ENCODE data around the gene MEAK7. TPM values are rescaled to one million over a fixed set of nuclear protein-coding genes. Genes with fewer than 3 reads are reported as not detected.

MEAK7 gene
- total and polyA plus RNA-seq, 2 of the 8 experiments (the other 6 are each of a cell fraction or from before 2014, with no cell fraction given), result 9.6 to 19.6 TPM

GRCh38 chr16:84537491-84538151, 33.2 kb upstream of the MEAK7 start:
- Histone ChIP-seq H2AFZ (ENCODE audit: low read length) (no peak overlapping the region), H3K27me3 (replicated peaks in 1 of 4; ENCODE audit: control insufficient read depth in 3 of 4, extremely low read depth in 1 of 4, insufficient read depth in 3 of 4, low read length in 3 of 4) (no peaks in the 10 kb centered on the region), H3K36me3 (ENCODE audit: control insufficient read depth in 2 of 4, insufficient read depth in 4 of 4, low read length in 3 of 4) (no peaks in the 10 kb centered on the region), H2BK20ac (ENCODE audit: low read length) (no peak overlapping the region), H4K91ac (replicated peaks; ENCODE audit: insufficient read length, low read length) (no peak overlapping the region), H3K4me3 (ENCODE audit: extremely low read depth in 1 of 4, insufficient read depth in 2 of 4, low read depth in 3 of 4, low read length in 4 of 4) (no peak overlapping the region), H2BK15ac (ENCODE audit: low read length) (no peak overlapping the region), H2AK5ac (ENCODE audit: low read depth, low read length) (no peak overlapping the region), H3K4me2 (ENCODE audit: insufficient read depth in 1 of 2, low read depth in 2 of 2, low read length in 2 of 2) (no peak overlapping the region), H3K9me3 (ENCODE audit: insufficient read depth in 2 of 2, low read depth in 1 of 2, low read length in 1 of 2) (no peaks in the 10 kb centered on the region), H2BK5ac (ENCODE audit: low read depth, low read length) (no peak overlapping the region), H3K23me2 (ENCODE audit: low read depth, low read length) (no peaks in the 10 kb centered on the region), H2BK120ac (replicated peaks; ENCODE audit: low read depth, low read length) (no peak overlapping the region), H3K4me1 (replicated peaks in 1 of 4; ENCODE audit: control insufficient read depth in 3 of 4, insufficient read depth in 4 of 4, low read length in 3 of 4) (peaks cover 9 to 20% (median 12%) of the 10 kb centered on the region in 4 experiments), H3K4ac (replicated peaks; ENCODE audit: insufficient read length, low read depth, low read length) (no peak overlapping the region), H3K27ac (ENCODE audit: low read depth, low read length) (no peak overlapping the region), H2BK12ac (ENCODE audit: low read depth, low read length) (no peak overlapping the region), H3K18ac (ENCODE audit: extremely low read depth, low read length) (no peak overlapping the region), H4K8ac (ENCODE audit: extremely low read depth, insufficient read depth, low read length) (no peak overlapping the region), H3K79me2 (ENCODE audit: control insufficient read depth in 1 of 2, insufficient read depth in 2 of 2, low read length in 2 of 2) (no peaks in the 10 kb centered on the region), H3K9ac (replicated peaks in 1 of 4; ENCODE audit: extremely low read depth in 1 of 4, low read depth in 3 of 4, low read length in 3 of 4) (no peak overlapping the region), H3K79me1 (ENCODE audit: low read depth, low read length) (no peaks in the 10 kb centered on the region), H3K56ac (replicated peaks; ENCODE audit: insufficient read length, low read depth, low read length) (no peak overlapping the region), H3K23ac (ENCODE audit: insufficient read length) (no peak overlapping the region), H4K5ac (ENCODE audit: insufficient read length, low read depth, low read length) (no peak overlapping the region), H3K14ac (ENCODE audit: insufficient read length) (no peak overlapping the region), H4K20me1 (replicated peaks in 1 of 2; ENCODE audit: control insufficient read depth in 1 of 2, insufficient read depth in 2 of 2, low read length in 2 of 2) (no peaks in the 10 kb centered on the region)
- DNase-seq (ENCODE audit: low read depth in 1 of 2, low spot score in 2 of 2) (no peak), FAIRE-seq (no peak)
- ChIA-PET POLR2A (ENCODE audit: partially characterized antibody) (interaction anchor here (1.0 kb wide), 1 partner anchor 7 kb away, joined by 3 read pairs; no protein-coding TSS in a partner anchor), CTCF (ENCODE audit: partially characterized antibody) (interaction anchor here (0.7 kb wide), 1 partner anchor 188 kb away, joined by 4 read pairs; no protein-coding TSS in a partner anchor)
- WGBS, 2 experiments (ENCODE audit: extremely low coverage in 1 of 2, insufficient coverage in 1 of 2, insufficient read length in 1 of 2, insufficient replicate concordance in 2 of 2, low coverage in 1 of 2, low lambda C conversion rate in 2 of 2, missing lambda C conversion rate in 1 of 2), result 96% methylated on average over 11 of the region's 11 CpGs; no CpG with 5 or more reads in 1 of the 2 experiments
- no peak for TF ChIP-seq EP300 (IDR thresholded peaks at IDR 0.05; ENCODE audit: borderline replicate concordance in 1 of 2, low read depth in 2 of 2, low read length in 2 of 2)
